K562 (cell line): ENCODE data around the gene ZCWPW1. TPM values are rescaled to one million over a fixed set of nuclear protein-coding genes. Genes with fewer than 3 reads are reported as not detected.

Source experiments
- DNMT1 ChIP-seq: fragments of 450-650 bp; IDR thresholded peaks from 2 replicates; pipeline ENCODE4 v1.6.1; 2016; ENCODE audit warnings: antibody characterized with exemption, mild to moderate bottlenecking
- EWSR1 ChIP-seq: fragments of 450-650 bp; IDR thresholded peaks from 2 replicates; pipeline ENCODE4 v1.6.1; 2018; ENCODE audit warnings: borderline replicate concordance, mild to moderate bottlenecking, low read depth, moderate library complexity; ENCODE audit not compliant: partially characterized antibody
- FOXJ2 ChIP-seq: fragments of 200-800 bp; sonication (Bioruptor generic); IDR thresholded peaks from 2 replicates; pipeline ENCODE4 v1.6.1; 2016; ENCODE audit warnings: missing genetic modification characterization, missing compliant biosample characterization
- MECOM ChIP-seq: fragments of 250-450 bp; sonication (Bioruptor Pico); IDR thresholded peaks from 2 replicates; pipeline ENCODE4 v1.8.0; 2022; ENCODE audit warnings: inconsistent platforms
- MTA1 ChIP-seq: fragments of 450-650 bp; IDR thresholded peaks from 2 replicates; pipeline ENCODE4 v1.6.1; 2017; ENCODE audit warnings: borderline replicate concordance
- PHB ChIP-seq: fragments of 250-450 bp; sonication (Bioruptor Pico); IDR thresholded peaks from 2 replicates; pipeline ENCODE4 v1.5.0; 2021
- POLR2AphosphoS5 ChIP-seq: IDR thresholded peaks from 2 replicates; pipeline ENCODE4 v1.6.1; 2011; ENCODE audit warnings: mild to moderate bottlenecking, low read depth, low read length, moderate library complexity; ENCODE audit not compliant: control insufficient read depth, insufficient read depth
- RNF2 ChIP-seq: sonication (generic); IDR thresholded peaks from 2 replicates; pipeline ENCODE4 v1.6.1; 2016
- SMAD2 ChIP-seq: fragments of 150-350 bp; IDR thresholded peaks from 2 replicates; pipeline ENCODE4 v1.6.1; 2014; ENCODE audit warnings: low read depth, mild to moderate bottlenecking, low read length
- TEAD1 ChIP-seq, 2 experiments: fragments of 450-650 bp in 1 of 2; sonication (generic) in 1 of 2; formaldehyde crosslinking; IDR thresholded peaks; 2 replicates each; pipeline versions ENCODE4 v1.4.0 to v1.8.0; 2020 to 2022; ENCODE audit warnings: mild to moderate bottlenecking in 2 of 2, missing genetic modification reagents in 1 of 2
- ZBTB1 ChIP-seq: sonication (generic); formaldehyde crosslinking; IDR thresholded peaks from 2 replicates; pipeline ENCODE4 v1.8.1; 2023; ENCODE audit warnings: missing genetic modification reagents, low read depth, mild to moderate bottlenecking, borderline replicate concordance
- ZC3H4 ChIP-seq: sonication (generic); formaldehyde crosslinking; IDR thresholded peaks from 2 replicates; pipeline ENCODE4 v1.9.0; 2021; ENCODE audit warnings: missing genetic modification reagents, borderline replicate concordance
- ZNF77 ChIP-seq: fragments of 250-450 bp; sonication (Bioruptor Pico); IDR thresholded peaks from 2 replicates; pipeline ENCODE4 v1.5.0; 2020
- ZSCAN29 ChIP-seq: fragments of 450-650 bp; IDR thresholded peaks from 2 replicates; pipeline ENCODE4 v1.6.1; 2017
- polyA plus RNA-seq, 8 experiments: library from polyadenylated mRNA; depleted of rRNA in 4 of 8; stranded (reverse) in 5 of 8; unstranded in 3 of 8; fragments of >200 nt; fragmentation: Nextera tagmentation in 2 of 8; fragmentation: Illumina TruSeq in 1 of 8; extraction: Ambion mirVana in 2 of 8; extraction: Trizol in 1 of 8; gene quantifications; 2 replicates each; pipeline versions ENCODE4 v1.2.1 to v1.2.3, GENCODE V29; 2011 to 2014; ENCODE audit warnings: inconsistent platforms in 1 of 8, missing spikeins in 1 of 8
- total RNA-seq, 7 experiments: library from RNA; depleted of rRNA in 6 of 7; stranded (reverse); fragments of >200 nt in 6 of 7; fragmentation: Illumina TruSeq in 2 of 7; extraction: Trizol in 2 of 7; gene quantifications; 2 replicates each; pipeline versions ENCODE4 v1.2.1 to v1.2.3, GENCODE V29; 2011 to 2021; ENCODE audit warnings: low replicate concordance in 1 of 7
- TF ChIP-seq, protein P1 (sequence below), 2 experiments: fragments of 450-650 bp; IDR thresholded peaks; 2 replicates each; pipeline ENCODE4 v1.6.1; 2016; ENCODE audit warnings: mild to moderate bottlenecking in 2 of 2, borderline replicate concordance in 1 of 2, low read depth in 1 of 2, moderate library complexity in 1 of 2
- TF ChIP-seq, protein P2 (sequence below): fragments of 250-450 bp; sonication (Bioruptor Pico); IDR thresholded peaks from 2 replicates; pipeline ENCODE4 v1.5.0; 2021; ENCODE audit warnings: mild to moderate bottlenecking, borderline replicate concordance
- TF ChIP-seq, protein P3 (sequence below): fragments of 250-450 bp; sonication (Bioruptor Pico); IDR thresholded peaks from 2 replicates; pipeline ENCODE4 v1.8.0; 2021; ENCODE audit warnings: borderline replicate concordance, mild to moderate bottlenecking, moderate library complexity; ENCODE audit not compliant: poor library complexity, severe bottlenecking

ZCWPW1 gene
- total and polyA plus RNA-seq, 9 of the 15 experiments (the other 6 are each of a cell fraction or from before 2014, with no cell fraction given), result 0.18 to 1.7 (median 1.2) TPM

DNA sequence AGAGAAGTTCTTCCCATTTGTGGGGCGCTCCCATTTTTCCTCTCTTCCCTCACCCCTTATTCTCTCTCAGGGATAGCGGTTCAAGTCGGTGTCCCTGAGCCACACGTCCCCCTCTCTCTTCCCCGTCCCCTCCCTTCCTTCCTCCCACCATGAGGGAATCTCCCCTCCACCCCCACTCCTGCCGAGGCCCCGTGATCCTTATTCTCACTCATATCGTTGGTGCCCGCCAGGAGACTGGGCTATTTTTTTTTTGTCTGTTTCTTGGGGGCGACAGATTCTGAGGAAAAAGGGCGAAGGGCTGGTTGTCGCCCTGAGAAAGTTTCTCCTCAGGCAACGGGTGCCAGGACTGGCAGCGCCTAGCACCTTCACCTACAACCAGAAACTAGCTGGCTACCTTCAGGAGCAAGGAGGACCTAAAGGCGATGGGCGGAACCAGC lies 723 bp downstream of the ZCWPW1 start (continued):
- TF ChIP-seq, protein P1, sequence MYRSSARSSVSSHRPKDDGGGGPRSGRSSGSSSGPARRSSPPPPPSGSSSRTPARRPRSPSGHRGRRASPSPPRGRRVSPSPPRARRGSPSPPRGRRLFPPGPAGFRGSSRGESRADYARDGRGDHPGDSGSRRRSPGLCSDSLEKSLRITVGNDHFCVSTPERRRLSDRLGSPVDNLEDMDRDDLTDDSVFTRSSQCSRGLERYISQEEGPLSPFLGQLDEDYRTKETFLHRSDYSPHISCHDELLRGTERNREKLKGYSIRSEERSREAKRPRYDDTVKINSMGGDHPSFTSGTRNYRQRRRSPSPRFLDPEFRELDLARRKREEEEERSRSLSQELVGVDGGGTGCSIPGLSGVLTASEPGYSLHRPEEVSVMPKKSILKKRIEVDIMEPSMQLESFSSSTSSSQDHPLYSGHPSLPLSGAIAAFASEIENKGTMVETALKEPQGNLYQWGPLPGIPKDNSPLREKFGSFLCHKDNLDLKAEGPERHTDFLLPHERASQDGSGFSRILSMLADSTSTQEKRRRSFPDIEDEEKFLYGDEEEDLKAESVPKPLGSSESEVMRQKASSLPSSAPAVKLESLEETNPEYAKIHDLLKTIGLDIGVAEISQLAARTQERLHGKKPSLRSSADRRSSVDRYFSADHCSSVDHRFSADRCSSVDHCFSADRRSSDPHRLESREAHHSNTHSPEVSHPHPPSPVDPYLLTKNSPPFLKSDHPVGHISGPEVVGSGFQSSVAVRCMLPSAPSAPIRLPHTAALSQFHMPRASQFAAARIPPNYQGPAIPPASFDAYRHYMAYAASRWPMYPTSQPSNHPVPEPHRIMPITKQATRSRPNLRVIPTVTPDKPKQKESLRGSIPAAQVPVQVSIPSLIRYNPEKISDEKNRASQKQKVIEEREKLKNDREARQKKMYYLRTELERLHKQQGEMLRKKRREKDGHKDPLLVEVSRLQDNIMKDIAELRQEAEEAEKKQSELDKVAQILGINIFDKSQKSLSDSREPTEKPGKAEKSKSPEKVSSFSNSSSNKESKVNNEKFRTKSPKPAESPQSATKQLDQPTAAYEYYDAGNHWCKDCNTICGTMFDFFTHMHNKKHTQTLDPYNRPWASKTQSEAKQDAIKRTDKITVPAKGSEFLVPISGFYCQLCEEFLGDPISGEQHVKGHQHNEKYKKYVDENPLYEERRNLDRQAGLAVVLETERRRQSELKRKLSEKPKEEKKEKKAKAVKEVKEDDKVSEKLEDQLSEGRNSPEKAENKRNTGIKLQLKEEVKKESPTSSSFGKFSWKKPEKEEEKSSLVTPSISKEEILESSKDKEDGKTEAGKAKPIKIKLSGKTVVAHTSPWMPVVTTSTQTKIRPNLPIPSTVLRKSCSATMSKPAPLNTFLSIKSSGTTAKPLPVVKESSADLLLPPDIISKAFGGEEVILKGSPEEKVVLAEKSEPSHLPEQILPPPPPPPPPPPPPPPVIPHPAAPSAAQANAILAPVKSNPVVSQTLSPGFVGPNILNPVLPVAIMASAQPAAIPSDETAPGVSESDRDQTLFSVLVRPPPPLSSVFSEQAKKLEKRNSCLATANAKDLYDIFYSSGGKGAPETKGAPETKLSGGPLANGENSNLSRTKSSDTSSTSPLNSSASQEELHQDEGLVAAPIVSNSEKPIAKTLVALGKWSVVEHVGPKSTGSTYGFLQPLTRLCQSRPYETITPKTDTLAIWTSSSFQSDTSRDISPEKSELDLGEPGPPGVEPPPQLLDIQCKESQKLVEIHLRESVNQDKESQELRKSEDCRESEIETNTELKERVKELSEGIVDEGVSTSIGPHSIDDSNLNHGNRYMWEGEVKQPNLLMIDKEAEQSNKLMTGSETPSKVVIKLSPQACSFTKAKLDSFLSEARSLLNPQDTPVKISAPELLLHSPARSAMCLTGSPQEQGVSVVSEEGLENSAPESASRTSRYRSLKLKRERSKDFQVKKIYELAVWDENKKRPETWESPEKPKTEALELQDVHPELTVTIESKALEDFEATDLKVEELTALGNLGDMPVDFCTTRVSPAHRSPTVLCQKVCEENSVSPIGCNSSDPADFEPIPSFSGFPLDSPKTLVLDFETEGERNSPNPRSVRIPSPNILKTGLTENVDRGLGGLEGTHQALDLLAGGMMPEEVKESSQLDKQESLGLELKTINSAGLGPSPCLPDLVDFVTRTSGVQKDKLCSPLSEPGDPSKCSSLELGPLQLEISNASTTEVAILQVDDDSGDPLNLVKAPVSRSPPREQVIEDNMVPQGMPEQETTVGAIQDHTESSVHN (IDR thresholded peaks at IDR 0.05; ENCODE audit: borderline replicate concordance in 1 of 2, low read depth in 1 of 2), result no peak
- TF ChIP-seq MTA1 (no peak), ZBTB1 (CRISPR knock-in tag) (no peak), ZNF77 (CRISPR knock-in tag) (no peak), POLR2AphosphoS5 (no peak), TEAD1 (CRISPR knock-in tag; IDR thresholded peaks at IDR 0.05) (no peak), EWSR1 (no peak), DNMT1 (no peak), RNF2 (no peak), ZC3H4 (CRISPR knock-in tag) (no peak), PHB (CRISPR knock-in tag) (no peak), FOXJ2 (no peak), ZSCAN29 (no peak), SMAD2 (no peak), MECOM (CRISPR knock-in tag) (peak; percentile 78; the same call in 1 of the 2 replicates)
- TF ChIP-seq, protein P2, sequence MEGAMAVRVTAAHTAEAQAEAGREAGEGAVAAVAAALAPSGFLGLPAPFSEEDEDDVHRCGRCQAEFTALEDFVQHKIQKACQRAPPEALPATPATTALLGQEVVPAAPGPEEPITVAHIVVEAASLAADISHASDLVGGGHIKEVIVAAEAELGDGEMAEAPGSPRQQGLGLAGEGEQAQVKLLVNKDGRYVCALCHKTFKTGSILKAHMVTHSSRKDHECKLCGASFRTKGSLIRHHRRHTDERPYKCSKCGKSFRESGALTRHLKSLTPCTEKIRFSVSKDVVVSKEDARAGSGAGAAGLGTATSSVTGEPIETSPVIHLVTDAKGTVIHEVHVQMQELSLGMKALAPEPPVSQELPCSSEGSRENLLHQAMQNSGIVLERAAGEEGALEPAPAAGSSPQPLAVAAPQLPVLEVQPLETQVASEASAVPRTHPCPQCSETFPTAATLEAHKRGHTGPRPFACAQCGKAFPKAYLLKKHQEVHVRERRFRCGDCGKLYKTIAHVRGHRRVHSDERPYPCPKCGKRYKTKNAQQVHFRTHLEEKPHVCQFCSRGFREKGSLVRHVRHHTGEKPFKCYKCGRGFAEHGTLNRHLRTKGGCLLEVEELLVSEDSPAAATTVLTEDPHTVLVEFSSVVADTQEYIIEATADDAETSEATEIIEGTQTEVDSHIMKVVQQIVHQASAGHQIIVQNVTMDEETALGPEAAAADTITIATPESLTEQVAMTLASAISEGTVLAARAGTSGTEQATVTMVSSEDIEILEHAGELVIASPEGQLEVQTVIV (CRISPR knock-in tag), result no peak
- TF ChIP-seq, protein P3, sequence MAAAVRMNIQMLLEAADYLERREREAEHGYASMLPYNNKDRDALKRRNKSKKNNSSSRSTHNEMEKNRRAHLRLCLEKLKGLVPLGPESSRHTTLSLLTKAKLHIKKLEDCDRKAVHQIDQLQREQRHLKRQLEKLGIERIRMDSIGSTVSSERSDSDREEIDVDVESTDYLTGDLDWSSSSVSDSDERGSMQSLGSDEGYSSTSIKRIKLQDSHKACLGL (CRISPR knock-in tag), result no peak
